Measurements from ENCODE around the gene ADNP.

Gene ADNP

DNA sequence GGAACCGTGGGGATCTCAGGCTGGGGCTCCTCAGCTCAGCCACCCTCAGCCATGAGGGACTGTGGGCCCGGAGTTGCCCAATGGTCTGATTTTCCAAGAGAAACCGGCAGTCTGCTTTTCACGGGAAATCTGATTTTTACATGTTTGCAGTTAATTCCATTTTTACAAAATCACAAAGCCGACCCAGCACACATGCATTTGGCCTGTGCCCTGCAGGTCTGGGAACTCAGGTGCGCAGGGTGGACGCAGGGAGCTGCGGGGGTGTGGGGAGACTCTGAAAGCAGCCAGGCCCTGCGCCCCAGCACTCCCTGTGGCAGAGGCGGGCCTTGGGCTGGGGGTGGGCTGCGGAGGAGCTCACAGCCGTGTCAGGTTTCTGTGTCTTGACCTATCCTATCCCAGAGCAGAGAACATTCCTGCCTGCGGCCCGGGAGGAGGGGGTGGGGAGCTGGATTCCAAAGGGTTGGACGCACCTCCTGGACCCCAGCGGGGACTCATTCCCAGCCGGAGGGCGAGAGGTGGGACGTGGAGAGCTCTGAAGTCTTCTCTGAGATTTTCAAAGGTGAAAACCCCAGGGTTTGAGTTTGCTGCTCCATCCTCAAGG, 60.6 kb downstream of the ADNP start:
- no peak for DNase-seq

DNA sequence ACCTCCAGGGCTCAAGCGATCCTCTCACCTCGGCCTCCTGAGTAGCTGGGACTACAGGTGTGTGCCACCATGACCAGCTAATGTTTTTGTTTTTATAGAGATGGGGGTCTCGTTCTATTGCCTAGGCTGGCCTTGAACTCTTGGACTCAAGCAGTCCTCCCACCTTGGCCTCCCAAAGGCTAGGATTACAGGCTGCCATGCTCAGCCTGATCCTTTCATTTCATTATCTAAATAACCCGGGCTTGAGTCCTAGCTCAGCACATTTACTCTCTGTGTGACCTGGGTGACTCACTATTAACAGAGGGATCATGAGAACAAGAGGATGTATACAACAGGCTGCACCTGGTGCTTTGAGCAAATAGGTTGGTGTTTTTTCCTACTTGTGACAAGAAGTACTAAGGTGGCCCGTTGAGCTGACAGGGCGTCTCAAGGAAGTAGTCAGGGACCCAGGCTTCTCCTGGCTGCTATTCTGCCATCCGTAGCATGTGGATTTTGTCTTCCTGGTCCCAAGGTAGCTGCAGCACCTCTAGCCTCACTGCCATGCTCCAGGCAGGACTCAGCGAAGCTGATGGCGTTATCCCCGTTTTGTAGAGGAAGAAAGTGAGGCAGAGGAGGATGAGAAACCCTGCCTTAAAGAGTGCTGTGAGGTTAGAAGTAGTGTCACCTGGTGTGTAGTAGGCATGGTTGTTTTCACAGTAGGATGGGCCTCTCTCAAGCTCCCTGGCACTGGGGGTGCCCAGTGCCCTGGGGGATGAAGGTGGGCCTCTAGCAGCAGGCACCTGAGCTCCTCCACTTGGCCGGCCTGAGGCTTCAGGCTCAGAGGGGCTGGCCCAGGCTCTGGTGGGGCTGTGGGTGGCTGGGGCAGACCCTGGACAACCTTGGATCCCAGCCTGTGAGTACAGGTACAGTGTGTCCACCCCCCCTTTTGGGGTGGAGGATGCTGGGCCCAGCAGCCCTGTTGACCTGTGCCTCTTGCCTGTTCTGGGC, 62.4 kb downstream of the ADNP start:
- no peak for DNase-seq

DNA sequence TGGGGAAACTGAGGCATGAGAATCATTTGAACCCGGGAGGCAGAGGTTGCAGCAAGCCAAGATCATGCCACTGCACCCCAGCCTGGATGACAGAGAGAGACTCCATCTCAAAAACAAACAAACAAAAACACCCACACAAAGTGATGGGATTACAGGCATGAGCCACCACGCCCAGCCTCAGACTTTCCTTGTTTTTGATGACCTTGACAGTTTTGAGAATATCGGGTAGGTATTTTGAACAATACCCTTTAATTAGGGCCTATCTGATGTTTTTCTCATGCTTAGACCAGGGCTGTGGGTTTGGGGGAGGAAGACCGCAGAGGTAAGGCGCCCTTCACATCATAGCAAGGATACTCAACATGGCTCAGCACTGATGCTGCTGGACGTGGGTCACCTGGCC, 63.4 kb downstream of the ADNP start:
- DNase-seq, result no peak

DNA sequence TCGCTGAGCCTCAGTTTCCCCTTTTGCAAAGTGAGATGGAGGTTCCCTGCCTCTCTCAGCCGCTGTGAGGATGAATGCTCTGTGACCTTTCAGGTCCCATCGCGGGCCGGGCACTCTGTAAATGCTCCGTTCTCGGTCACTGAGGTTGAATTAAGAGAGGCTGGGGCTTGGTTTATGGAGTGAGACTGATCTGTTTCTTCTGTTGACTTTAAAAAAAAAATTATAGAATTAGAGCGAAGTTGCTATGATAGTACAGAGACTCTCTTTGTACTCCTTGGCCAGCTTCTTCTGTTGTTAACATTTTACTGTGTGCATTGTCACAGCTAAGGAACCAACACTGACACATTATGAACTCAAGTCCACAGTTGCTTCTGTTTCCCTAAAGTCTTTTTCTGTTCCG, 64.4 kb downstream of the ADNP start:
- no peak for DNase-seq

DNA sequence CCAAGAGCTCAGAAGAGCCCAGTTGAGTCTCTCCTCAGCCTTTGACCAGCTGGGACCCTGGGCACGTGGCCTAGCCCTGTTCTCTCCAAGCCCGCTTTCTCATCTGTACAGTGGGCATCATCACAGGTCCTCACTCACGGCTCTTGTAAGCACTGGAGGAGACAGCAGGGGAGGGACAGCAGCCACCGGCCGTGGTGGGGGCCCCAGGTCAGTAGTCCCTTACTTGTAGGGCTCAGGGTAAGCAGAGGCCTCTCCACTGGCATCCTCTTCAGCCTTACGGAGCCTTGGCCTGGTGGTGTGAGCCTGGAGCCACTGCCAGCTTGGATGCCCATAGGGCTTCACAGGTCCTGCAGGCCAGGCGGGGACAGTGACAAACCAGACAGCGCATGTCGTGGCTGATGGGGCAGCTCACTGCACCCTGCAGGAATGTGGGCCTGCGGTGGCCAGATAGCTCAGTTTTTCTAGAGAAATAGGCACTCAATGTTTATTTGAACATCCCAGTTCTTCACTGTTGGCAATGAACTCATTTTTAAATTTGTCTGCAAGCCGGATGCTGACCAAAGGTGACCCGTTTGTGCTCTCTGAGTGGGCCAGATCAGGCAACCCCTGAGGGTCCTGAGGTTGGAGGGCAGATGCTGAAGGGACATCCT, 65.1 kb downstream of the ADNP start:
- DNase-seq, result no peak

DNA sequence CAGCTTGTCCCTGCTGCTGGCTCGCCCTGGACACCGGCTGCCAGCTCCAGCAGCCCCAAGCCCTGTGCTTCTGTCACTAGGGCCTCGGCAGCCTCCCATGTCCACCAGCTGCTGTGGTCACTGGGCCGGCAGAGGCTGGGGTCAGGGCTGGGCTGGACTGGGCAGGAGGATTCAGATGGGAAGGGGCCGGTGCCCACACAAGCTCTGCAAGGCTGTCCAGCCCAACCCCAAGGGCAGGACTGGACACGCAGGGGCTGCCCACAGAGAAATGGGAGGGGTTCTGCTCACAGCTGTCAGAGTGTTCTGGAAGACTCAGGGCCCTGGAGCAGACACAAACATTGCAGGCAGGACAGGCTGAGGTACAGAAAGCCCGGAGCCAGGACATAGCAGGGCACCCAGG, 65.6 kb downstream of the ADNP start:
- DNase-seq, result no peak

DNA sequence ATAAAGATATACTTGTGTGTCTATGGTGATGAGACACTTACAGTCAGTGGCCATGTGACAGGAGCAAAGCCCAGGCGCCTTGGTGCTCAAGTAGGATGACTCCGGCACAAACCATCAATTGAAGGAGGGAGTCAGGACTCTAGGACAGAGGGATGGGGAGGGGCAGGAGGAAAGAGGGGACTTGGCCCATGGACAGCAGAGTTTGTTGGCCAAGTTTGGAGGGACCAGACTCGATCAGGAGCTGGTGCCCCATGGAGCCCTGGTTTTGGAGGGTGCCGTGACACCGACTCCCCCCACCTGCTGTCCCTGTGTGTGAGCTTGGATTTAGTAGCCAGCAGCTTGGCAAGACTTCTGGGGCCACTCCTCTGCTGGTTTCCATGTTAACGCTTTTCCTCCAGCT, 66.1 kb downstream of the ADNP start:
- DNase-seq, result no peak

DNA sequence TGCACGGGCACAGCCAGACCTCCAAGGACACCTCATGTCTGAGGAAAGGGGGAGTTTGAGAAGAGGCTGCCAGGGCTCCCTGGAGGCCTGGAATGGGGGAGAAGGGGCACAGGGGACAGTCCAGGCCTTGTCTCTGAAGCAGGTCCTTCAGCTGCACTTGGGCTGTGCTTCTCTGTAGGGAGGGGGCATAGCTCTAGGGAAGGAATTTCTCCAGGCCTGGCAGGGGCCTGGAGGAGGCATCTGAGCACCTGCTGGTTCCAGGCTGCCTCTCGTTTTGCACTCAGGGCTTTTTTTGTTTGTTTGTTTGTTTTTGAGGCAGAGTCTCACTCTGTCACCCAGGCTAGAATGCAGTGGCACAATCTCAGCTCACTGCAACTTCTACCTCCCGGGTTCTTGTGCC, 68.7 kb downstream of the ADNP start:
- DNase-seq, result no peak

DNA sequence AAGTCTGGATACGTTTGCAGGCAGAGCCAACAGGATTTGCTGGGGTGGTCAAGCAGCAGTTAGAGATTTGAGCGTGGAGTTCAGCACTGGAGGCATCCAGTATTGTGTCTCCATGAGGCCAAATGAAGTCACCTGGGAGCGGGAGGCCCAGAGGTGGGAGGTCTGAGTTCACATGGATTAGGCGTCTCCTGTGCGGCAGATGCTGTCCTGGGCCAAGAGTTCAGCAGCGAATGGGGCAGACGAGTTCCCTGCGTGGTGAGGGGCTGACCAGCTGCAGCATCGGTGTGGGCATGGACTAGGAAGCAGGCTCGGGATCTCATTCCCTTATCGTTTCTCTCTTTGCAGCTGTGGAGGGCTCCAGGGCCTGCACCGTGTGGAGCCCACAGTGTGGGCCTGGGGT, 70.2 kb downstream of the ADNP start:
- no peak for DNase-seq

DNA sequence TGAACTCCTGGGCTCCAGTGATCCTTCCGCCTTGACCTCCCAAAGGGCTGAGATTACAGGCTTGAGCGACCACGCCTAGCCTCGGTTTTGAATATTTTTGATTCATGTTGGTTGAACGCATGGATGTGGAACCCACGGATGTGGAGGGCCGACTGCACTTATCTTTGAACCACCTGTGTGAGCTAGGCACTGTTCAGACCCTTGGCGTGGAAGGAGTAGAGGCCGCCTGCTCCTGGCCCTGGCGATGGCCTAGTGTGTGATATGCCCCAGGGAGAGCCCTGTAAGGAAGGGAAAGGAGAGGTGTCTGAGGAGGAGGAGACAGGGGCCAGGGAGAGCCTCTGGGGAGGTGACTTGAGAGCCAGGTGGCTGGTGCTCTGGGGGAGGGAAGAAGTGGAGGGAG, 72.1 kb downstream of the ADNP start:
- DNase-seq, result no peak

DNA sequence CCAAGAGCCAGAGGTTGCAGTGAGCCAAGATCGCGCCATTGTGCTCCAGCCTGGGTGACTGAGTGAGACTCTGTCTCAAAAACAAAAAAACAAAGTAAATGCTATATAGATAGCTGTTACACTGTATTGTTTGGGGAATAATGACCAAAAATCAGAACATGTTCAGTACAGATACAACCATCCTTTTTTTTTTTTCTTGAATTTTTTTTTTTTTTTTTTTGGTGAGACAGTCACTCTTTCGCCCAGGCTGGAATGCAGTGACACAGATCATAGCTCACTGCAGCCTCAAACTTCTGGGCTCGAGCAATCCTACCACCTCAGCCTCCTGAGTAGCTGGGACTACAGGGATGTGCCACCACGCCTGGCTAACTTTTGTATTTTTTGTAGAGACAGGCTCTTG, 72.7 kb downstream of the ADNP start:
- no peak for DNase-seq

DNA sequence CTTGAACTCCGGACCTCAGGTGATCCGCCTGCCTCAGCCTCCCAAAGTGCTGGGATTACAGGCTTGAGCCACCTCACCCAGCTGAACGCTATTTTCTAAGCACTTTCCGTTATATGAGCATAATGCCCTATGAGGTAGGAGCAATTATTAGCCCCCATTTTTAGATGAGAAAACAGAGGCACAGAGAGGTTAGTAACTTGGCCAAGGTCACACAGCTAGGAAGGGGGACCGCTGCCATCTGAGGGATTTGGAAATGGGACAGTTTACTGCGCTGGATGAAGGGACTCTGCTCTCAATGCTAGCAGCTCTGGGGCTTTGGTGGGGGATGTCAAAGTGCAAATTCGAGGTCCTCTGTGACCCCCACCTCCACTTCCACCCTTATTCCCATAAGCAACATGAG, 73.9 kb downstream of the ADNP start:
- no peak for DNase-seq

DNA sequence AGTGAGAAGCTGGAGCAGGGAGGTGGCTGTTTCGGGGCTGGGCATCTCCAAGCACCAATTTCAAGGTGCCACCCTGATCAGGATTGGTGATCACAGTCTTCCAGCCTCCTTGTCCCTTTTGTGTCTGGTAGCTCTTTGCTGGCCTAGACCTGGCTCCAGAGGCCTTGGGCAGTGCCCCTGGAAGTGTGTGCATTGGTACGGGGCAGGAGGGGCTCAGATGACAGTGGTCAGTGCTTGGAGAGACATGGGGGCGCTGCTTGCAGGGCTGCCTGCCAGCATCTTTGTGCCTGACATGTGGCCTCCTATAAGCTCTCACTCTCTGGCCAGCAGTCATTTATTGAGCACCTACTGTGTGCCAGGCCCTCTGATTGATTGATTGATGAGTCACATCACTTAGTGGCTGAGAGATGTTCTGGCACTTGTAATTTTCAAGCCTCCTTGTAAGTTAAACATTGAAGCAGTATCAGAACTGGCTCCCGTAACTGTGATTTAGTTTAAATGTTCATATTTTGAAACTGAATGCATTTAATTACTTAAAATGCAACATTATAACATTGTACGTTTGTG, 74.7 kb downstream of the ADNP start:
- no peak for DNase-seq

DNA sequence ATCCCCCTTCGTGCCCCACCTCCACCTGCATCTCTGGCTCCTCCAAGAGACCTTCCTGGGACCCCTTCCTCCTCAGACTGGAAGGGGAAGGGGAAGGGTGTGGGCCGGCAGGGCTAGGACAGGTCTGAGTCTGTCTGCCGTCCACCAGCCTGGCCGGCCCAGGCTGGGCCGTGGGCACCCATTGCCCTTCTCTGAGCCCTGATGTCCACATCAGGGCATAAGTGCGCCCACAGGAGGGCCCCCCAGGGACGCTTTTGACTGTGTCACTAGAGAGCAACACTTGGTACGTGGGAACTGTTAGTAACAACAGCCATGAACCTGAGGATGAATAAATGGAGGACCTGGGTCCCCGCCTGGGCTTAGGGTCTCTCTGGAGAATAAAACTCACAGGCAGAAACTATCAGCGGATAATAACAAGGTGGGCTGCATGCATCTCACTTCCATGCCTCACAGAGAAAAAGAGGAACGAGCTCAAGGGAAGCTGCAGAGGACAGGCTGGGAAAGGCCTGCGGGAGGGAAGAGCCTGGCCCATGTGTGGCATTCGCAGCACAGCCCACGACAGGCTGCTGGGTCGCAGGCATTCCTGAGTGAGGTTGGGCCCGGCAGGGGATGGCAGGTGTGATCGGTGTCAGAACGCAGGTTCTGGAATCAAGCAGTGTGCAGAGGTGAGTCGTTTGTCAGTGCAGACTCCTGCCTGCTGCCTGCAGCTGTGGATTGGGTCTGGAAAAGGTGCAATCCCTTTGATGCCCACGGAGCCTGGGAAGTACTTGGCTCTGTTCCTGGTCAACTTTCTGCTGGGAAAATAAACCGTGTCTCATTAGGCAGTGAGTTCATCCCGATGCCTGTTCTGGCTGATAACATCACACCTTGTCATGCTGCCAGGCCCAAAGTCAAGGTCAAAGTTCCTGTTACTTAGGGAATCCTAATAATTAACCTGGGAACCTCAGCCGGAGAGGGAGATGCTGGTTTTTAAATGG, 75.5 kb downstream of the ADNP start:
- no peak for DNase-seq

DNA sequence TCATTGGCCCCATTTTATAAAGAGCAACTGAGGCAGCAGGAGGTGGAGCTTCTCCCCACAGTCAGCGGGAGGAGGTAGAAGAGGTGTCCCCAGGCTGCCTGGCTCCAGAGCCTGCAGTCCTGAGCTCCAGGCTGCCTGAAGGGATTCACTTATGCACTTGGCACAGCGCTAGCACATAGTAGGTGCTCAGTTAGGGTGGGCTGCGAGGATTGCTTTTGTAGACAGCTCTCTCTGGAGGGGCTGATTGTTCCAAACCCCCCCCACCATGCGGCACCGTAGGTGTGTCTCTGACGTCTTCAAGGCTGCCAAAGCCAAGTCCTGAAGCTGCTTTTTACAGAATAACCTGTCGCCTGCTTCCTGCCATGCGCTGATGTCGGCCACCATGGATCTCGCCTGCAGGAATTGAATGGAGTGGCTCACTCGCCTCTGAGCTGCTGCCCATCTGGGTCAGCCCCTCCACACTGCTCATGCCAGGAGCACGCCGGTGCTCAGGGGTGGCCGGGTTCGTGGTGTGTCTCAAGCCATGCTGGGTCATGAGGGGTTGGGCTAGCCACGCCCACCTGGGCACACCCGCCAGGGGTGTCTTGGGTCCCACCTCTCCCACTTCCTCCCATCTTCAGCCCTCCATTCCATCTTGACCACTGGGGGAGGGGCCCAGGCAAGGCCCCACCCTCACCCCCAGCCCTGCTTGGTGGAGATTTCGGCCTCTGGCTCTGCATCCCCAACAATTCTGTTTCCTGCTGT, 76.6 kb downstream of the ADNP start:
- DNase-seq, result no peak

DNA sequence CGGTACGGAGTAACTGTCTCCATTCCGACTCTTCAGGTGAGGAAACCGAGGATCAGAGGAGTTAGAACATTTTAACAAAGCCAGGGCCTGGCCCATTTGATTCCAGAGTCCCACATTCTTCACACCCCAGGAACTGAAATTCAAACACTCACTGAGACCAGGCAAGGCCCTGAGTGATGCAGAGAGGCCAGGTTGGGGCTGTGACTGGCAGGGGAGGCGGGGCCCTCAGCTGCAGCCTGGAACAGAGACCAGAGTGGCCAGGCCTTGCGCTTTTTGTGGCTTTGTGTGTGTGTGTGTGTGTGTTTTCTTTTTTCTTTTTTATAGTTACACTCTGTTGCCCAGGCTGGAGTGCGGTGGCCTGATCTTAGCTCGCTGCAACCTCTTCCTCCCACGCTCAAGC, 79.2 kb downstream of the ADNP start:
- no peak for DNase-seq

DNA sequence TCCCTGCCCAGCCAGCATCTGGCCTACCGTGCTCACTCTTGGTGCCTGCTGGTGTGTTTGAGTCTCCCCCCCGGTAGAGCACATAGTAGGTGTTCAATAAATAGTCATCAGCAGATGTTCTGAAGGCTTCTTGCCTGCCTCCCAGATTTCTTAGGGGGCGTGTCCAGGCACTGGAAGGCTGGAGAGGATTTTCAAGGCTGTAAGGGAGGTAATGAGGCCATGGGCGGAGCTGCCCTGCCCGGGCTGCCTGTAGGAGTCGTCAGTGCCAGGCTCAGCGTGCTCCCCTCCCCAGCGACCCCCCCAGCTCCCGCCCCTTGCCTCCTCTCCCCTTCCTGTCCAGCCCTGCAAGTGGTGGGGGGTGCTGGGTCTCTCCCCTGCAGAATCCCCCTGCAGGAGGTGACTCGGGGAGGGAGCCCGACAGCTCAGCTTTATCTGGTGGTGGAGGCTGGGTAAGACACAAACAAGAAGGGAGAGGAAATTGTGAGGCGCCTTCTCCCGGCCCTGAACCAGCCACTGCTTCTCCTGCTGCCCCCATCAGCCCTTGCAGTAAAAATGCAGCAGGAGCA, 80.4 kb downstream of the ADNP start:
- DNase-seq, result no peak

DNA sequence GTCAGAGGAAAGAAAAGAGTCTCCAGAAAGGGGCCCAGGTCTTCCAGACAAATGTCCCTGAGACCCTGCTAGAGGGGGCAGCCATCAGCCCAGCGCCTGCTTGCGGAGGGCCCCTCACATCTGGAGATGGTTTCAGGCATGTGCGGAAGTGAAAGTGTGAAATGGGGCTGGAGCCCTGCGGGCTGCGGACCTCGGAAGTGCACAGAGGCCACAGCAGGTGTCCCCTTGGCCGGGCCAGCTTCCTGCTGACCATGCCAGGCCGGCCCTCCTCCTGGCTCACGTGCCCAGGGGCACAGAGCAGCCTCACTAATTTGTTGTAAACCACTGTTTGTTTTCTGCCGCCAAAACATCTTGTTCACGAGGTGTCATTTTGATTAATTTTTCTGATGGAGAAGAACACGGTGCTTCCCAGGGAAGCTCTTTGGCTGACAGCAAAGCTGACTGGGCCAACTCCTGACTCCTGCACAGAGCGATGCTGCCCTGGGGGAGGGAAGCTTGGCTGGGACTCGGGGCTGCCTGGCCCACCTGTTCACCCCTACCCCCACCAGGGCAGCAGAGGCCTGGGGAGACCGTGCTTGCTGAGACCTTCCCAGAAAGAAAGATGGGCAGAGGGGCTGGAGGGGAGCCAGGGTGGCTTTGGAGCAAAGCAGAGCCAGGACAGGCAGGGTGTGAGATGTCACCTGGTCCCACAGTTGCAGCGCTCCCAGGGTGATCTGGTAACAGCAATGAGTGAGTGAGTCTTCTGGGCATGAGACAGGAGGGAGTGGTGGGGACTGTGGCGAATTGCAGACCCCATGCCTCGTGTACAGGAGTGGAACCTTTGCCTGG, 82.2 kb downstream of the ADNP start:
- DNase-seq, result no peak

DNA sequence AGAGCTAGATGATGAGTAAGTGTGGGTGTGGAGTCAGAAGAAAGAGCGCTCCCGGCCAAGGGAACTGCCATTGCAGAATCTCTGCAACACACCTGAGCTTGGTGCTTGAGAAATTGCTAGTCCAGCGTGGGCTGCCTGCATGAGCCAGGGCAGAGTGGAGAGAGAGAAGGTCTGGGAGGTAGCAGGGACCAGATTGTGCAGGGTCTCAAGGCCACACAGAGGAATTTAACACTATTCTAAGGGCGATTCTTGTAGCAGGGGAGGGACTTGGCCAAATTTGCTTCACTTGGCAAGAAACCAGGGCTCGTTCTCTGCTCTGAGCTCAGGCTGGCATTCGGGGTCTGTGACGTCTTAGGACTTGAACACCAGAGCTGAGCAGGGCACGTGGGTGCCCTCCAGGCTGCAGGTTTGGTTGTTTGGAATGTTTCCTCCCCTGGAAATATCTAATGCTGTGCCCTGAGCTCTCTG, 82.9 kb downstream of the ADNP start:
- no peak for DNase-seq

DNA sequence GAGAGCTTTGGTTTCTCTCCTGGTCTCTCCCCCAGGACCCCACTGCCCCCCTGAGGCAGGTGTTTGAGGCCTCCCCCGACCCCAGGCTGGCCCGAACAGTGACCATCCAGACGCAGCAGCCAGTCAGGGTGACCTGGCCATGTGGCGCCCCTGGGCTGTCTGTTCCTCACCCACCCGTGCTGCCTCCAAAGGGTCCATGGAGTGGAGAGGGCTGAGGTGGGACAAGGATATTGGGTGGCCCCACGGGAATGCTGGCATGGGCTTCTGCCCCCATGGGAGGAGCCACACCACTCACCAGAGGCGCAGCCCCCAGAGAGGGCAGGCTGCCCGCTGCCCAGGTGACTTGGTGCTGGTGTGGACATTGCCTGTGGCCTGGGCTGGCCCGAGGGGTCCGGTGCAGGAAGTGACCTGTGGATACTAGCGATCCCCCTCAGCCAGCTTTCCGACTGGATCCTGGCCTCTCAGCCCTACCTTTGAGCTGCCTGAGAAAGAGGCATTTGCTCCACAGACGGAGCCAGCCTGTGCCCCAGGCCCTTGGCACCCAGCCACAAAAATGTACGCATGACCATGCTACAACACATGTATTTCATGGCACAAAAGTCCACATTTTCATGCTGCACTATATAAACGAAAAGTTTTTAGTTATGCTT, 85.5 kb downstream of the ADNP start:
- no peak for DNase-seq

Data from CD4-positive, alpha-beta T cell treated with Interleukin-4 for 4 hours (primary cell).